Prostate gland (tissue), 2 donors: ENCODE measurements around the gene RNF115. TPM values are rescaled to one million over a fixed set of nuclear protein-coding genes. Genes with fewer than 3 reads are reported as not detected.
"Not testable (repeated sequence)": the region's sequence is repeated elsewhere in the genome, so short reads cannot be mapped to it uniquely, and the experiment has no call there.

Experiments used
- DNase-seq: peaks from one replicate; pipeline ENCODE4 v3.0.0-alpha.2; 2019; ENCODE audit warnings: low spot score
- H3K27ac ChIP-seq, 2 donors: fragments of 200-600 bp; sonication (generic); 2 replicates each; pipeline ENCODE4 v1.5.1; 2017 to 2019
- H3K27me3 ChIP-seq: fragments of 200-600 bp; sonication (generic); replicated peaks from 2 replicates; pipeline ENCODE4 v1.5.1; 2019; ENCODE audit not compliant: insufficient read depth
- H3K36me3 ChIP-seq, 2 donors: fragments of 200-600 bp; sonication (generic); 1 replicate in 1 of 2; 2 replicates in 1 of 2; pipeline versions ENCODE4 v1.5.1 to v1.8.1; 2017 to 2019
- H3K4me1 ChIP-seq: fragments of 200-600 bp; sonication (generic); replicated peaks from 2 replicates; pipeline ENCODE4 v1.5.1; 2019
- H3K4me3 ChIP-seq, 2 donors: fragments of 200-600 bp; sonication (generic); 2 replicates each; pipeline ENCODE4 v1.5.1; 2017 to 2019
- H3K9me3 ChIP-seq: fragments of 200-600 bp; sonication (generic); 2 replicates; pipeline ENCODE4 v1.5.1; 2017
- CTCF ChIP-seq, 4 experiments: fragments of 200-600 bp in 2 of 4; fragments of 450-650 bp in 2 of 4; sonication (generic) in 2 of 4; IDR thresholded peaks; 1 replicate in 3 of 4; 2 replicates in 1 of 4; pipeline ENCODE4 v1.5.1; 2016 to 2019; ENCODE audit warnings: antibody characterized with exemption in 4 of 4, mild to moderate bottlenecking in 2 of 4, moderate library complexity in 2 of 4
- POLR2A ChIP-seq: fragments of 450-650 bp; IDR thresholded peaks from one replicate; pipeline ENCODE4 v1.6.1; 2016; ENCODE audit warnings: antibody characterized with exemption, mild to moderate bottlenecking
- POLR2AphosphoS5 ChIP-seq: sonication (generic); formaldehyde crosslinking; IDR thresholded peaks from one replicate; pipeline ENCODE4 v1.6.1; 2017; ENCODE audit warnings: antibody characterized with exemption
- WGBS: methylation state at CpG from one replicate; pipeline ENCODE4 v1.1.5; 2018; 5-methylcytosine and 5-hydroxymethylcytosine counted together
- intact Hi-C: fragments of 100-400 bp; cut with DNase I; formaldehyde crosslinking; loops from one replicate; pipeline ENCODE4 v1.14.2; 2022
- total RNA-seq, 2 donors: library from RNA; depleted of rRNA; stranded (reverse); fragments of >200 nt; gene quantifications; one replicate each; pipeline ENCODE4 v1.1.0, GENCODE V29; 2016

Gene RNF115
- total RNA-seq, 2 donors from 2014 or later = 12.5 to 21.4 TPM

- H3K4me1 ChIP-seq, H3K4me3 ChIP-seq, intact Hi-C loops, H3K27me3 ChIP-seq, H3K27ac ChIP-seq, H3K36me3 ChIP-seq, DNase-seq, H3K9me3 ChIP-seq: not testable (repeated sequence)
- 95% methylated on average over 11 of the region's 11 CpGs for WGBS
Measured at GRCh38 chr1:145761498-145761897, 62.4 kb downstream of the RNF115 start.

- DNase-seq, H3K27me3 ChIP-seq, H3K4me3 ChIP-seq, intact Hi-C loops, H3K36me3 ChIP-seq, H3K27ac ChIP-seq, H3K4me1 ChIP-seq, H3K9me3 ChIP-seq: not testable (repeated sequence)
- WGBS = 98% methylated on average over 4 of the region's 4 CpGs
Measured at GRCh38 chr1:145760395-145760949, 63.4 kb downstream of the RNF115 start.

- Histone ChIP-seq H3K4me3 (no peak overlapping the region), H3K27ac (no peak overlapping the region), H3K9me3 (no peaks in the 10 kb centered on the region), H3K27me3 (no peaks in the 10 kb centered on the region), H3K4me1 (no peaks in the 10 kb centered on the region), H3K36me3 (no peaks in the 10 kb centered on the region)
- WGBS = 89% methylated on average over 1 of the region's 1 CpG
- intact Hi-C loops = loop anchor here (10.0 kb wide), 1 partner anchor 65 kb away; the partner anchor contains the start of genes POLR3C and RNF115
- TF ChIP-seq POLR2A (no peak), CTCF (IDR thresholded peaks at IDR 0.05) (no peak), POLR2AphosphoS5 (no peak)
- no peak for DNase-seq
Measured at GRCh38 chr1:145759721-145760120, 64.2 kb downstream of the RNF115 start.

- 89% methylated on average over 1 of the region's 1 CpG for WGBS
- no peak overlapping the region for H3K4me3 ChIP-seq
- no peak overlapping the region for H3K27ac ChIP-seq
- no peak for TF ChIP-seq CTCF (IDR thresholded peaks at IDR 0.05)
- no peak for TF ChIP-seq POLR2AphosphoS5
- TF ChIP-seq POLR2A = no peak
- intact Hi-C loops = loop anchor here (10.0 kb wide), 1 partner anchor 66 kb away; the partner anchor contains the start of genes POLR3C and RNF115
- no peak for DNase-seq
- no peaks in the 10 kb centered on the region for H3K27me3 ChIP-seq
- no peaks in the 10 kb centered on the region for H3K4me1 ChIP-seq
- H3K9me3 ChIP-seq = no peaks in the 10 kb centered on the region
- no peaks in the 10 kb centered on the region for H3K36me3 ChIP-seq
Measured at GRCh38 chr1:145758575-145758974, 65.3 kb downstream of the RNF115 start.

- no peak for TF ChIP-seq POLR2A
- TF ChIP-seq CTCF (IDR thresholded peaks at IDR 0.05) = no peak
- TF ChIP-seq POLR2AphosphoS5 = no peak
- Histone ChIP-seq H3K4me1 (no peaks in the 10 kb centered on the region), H3K27ac (no peak overlapping the region), H3K36me3 (no peaks in the 10 kb centered on the region), H3K4me3 (no peak overlapping the region), H3K27me3 (no peaks in the 10 kb centered on the region), H3K9me3 (no peaks in the 10 kb centered on the region)
- intact Hi-C loops = loop anchor here (10.0 kb wide), 1 partner anchor 67 kb away; the partner anchor contains the start of genes POLR3C and RNF115
- 90% methylated on average over 1 of the region's 1 CpG for whole genome bisulfite sequencing
- DNase-seq = no peak
Measured at GRCh38 chr1:145758116-145758515, 65.8 kb downstream of the RNF115 start.

GRCh38 chr1:145757420-145757819 lies 66.5 kb downstream of the RNF115 start:
- Histone ChIP-seq H3K4me3 (no peak overlapping the region), H3K4me1 (no peaks in the 10 kb centered on the region), H3K36me3 (no peaks in the 10 kb centered on the region), H3K9me3 (no peaks in the 10 kb centered on the region), H3K27ac (no peak overlapping the region), H3K27me3 (no peaks in the 10 kb centered on the region)
- DNase-seq = no peak
- 86% methylated on average over 2 of the region's 2 CpGs for WGBS
- TF ChIP-seq CTCF (IDR thresholded peaks at IDR 0.05) (no peak), POLR2AphosphoS5 (no peak), POLR2A (no peak)
- intact Hi-C loops = loop anchor here (10.0 kb wide), 1 partner anchor 67 kb away; the partner anchor contains the start of genes POLR3C and RNF115
